CD8-positive, alpha-beta memory T cell (primary cell): Measurements from ENCODE around the gene LCP1. TPM values are rescaled to one million over a fixed set of nuclear protein-coding genes. Genes with fewer than 3 reads are reported as not detected.
"Not testable (repeated sequence)": the region's sequence is repeated elsewhere in the genome, so short reads cannot be mapped to it uniquely, and the experiment has no call there.

ENCODE experiments used
- CTCF ChIA-PET: fragments of 350-600 bp; sonication (Branson Sonifier 250); formaldehyde crosslinking; loops from one replicate; lab custom pipeline; 2021; ENCODE audit warnings: antibody characterized with exemption; lab: Charles Lee
- POLR2A ChIA-PET: fragments of 350-600 bp; sonication (Branson Sonifier 250); formaldehyde crosslinking; loops from one replicate; lab custom pipeline; 2021; ENCODE audit warnings: antibody characterized with exemption; lab: Charles Lee
- DNase-seq, 5 donors: peaks; one replicate each; pipeline versions ENCODE4 v3.0.0 to v3.0.0-alpha.2; 2020 to 2022; ENCODE audit warnings: mixed read lengths in 1 of 5
- H3K27ac ChIP-seq: one replicate; pipeline ENCODE4 v1.7.0; 2013; ENCODE audit warnings: low read depth, mild to moderate bottlenecking, low read length, moderate library complexity
- H3K27me3 ChIP-seq: 2 replicates; pipeline ENCODE4 v1.7.0; 2013; ENCODE audit warnings: low read length, mild to moderate bottlenecking; ENCODE audit not compliant: insufficient read depth, poor library complexity, severe bottlenecking
- H3K36me3 ChIP-seq: 2 replicates; pipeline ENCODE4 v1.7.0; 2013; ENCODE audit warnings: mild to moderate bottlenecking, low read length, moderate library complexity; ENCODE audit not compliant: insufficient read depth
- H3K4me1 ChIP-seq: 2 replicates; pipeline ENCODE4 v1.7.0; 2013; ENCODE audit warnings: mild to moderate bottlenecking, low read length, moderate library complexity; ENCODE audit not compliant: insufficient read depth
- H3K4me3 ChIP-seq: 2 replicates; pipeline ENCODE4 v1.7.0; 2013; ENCODE audit warnings: mild to moderate bottlenecking, low read length
- H3K9me3 ChIP-seq: 2 replicates; pipeline ENCODE4 v1.7.0; 2013; ENCODE audit warnings: mild to moderate bottlenecking, low read length
- H3K27ac Mint-ChIP-seq, 8 donors: one replicate each; pipeline ENCODE4 v1.8.0; 2020 to 2021; ENCODE audit warnings: mixed read lengths in 8 of 8, mild to moderate bottlenecking in 6 of 8, inconsistent platforms in 3 of 8, moderate library complexity in 3 of 8
- H3K27me3 Mint-ChIP-seq, 2 donors: one replicate each; pipeline ENCODE4 v1.8.0; 2020 to 2021; ENCODE audit warnings: mixed read lengths in 2 of 2, mild to moderate bottlenecking in 1 of 2, moderate library complexity in 1 of 2
- H3K36me3 Mint-ChIP-seq, 3 donors: one replicate each; pipeline ENCODE4 v1.8.0; 2020 to 2021; ENCODE audit warnings: mixed read lengths in 3 of 3, inconsistent platforms in 1 of 3, mild to moderate bottlenecking in 1 of 3
- H3K4me1 Mint-ChIP-seq, 3 donors: one replicate each; pipeline ENCODE4 v1.8.0; 2020 to 2021; ENCODE audit warnings: mixed read lengths in 3 of 3, inconsistent platforms in 1 of 3, mild to moderate bottlenecking in 1 of 3
- H3K4me3 Mint-ChIP-seq, 7 donors: one replicate each; pipeline ENCODE4 v1.8.0; 2020 to 2021; ENCODE audit warnings: mixed read lengths in 7 of 7, mild to moderate bottlenecking in 6 of 7, moderate library complexity in 4 of 7, inconsistent platforms in 2 of 7
- H3K9me3 Mint-ChIP-seq, 5 donors: one replicate each; pipeline ENCODE4 v1.8.0; 2020 to 2022; ENCODE audit warnings: mixed read lengths in 5 of 5, mild to moderate bottlenecking in 3 of 5, moderate library complexity in 2 of 5, inconsistent platforms in 1 of 5
- polyA plus RNA-seq: library from polyadenylated mRNA; unstranded; fragments of 300-500 nt; fragmentation: Illumina TruSeq; gene quantifications from one replicate; pipeline ENCODE4 v1.2.3, GENCODE V29; 2021
- total RNA-seq, 2 experiments: library from RNA; stranded (reverse); gene quantifications; one replicate each; pipeline ENCODE4 v1.2.3, GENCODE V29; 2021

The LCP1 gene
- total RNA-seq (100 to 1,000 TPM; 838 to 869 TPM), polyA plus RNA-seq (1,545 TPM)

GRCh38 chr13:46181840-46182490, at the start of gene LCP1:
Gene LCP1, minus strand, starts transcription at chr13:46182177. Its CDS starts 22,515 bp downstream, at chr13:46159662.
- ChIA-PET POLR2A (interaction anchor here (0.7 to 2.9 kb wide), 9 partner anchors 10 to 106 kb away, joined by 3 to 50 read pairs (median 7); no protein-coding TSS in a partner anchor), CTCF (interaction anchor here (0.7 to 8.5 kb wide), 9 partner anchors 11 to 140 kb away, joined by 3 to 105 read pairs (median 5); no protein-coding TSS in a partner anchor)
- H3K27me3 ChIP-seq, result no peaks in the 10 kb centered on the region
- no peaks in the 10 kb centered on the region for H3K9me3 ChIP-seq
- peak within 1 kb of the TSS; percentile 89 to 99 (median 97) for H3K27ac Mint-ChIP-seq
- H3K9me3 Mint-ChIP-seq, result no peaks in the 10 kb centered on the region
- peaks cover 44% of the 10 kb centered on the region for H3K4me1 ChIP-seq
- peak within 1 kb of the TSS; percentile 82 for H3K27ac ChIP-seq
- DNase-seq, result peak; percentile 60 to 91 (median 90)
- H3K4me3 Mint-ChIP-seq, result peak within 1 kb of the TSS; percentile 97 to 100 (median 98)
- H3K4me3 ChIP-seq, result peak within 1 kb of the TSS; percentile 81
- peaks cover 56 to 67% (median 58%) of the 10 kb centered on the region in 3 donors for H3K4me1 Mint-ChIP-seq
- H3K27me3 Mint-ChIP-seq, result peaks cover 0 to 7% of the 10 kb centered on the region in 2 donors
- H3K36me3 Mint-ChIP-seq, result peaks cover 0 to 37% (median 5%) of the 10 kb centered on the region in 3 donors
- H3K36me3 ChIP-seq, result no peaks in the 10 kb centered on the region

- CTCF ChIA-PET, result interaction anchor here (1.1 kb wide), 1 partner anchor 42 kb away, joined by 3 read pairs; no protein-coding TSS in a partner anchor
- Mint-ChIP-seq H3K9me3 (peaks cover 22 to 32% (median 24%) of the 10 kb centered on the region in 5 donors), H3K27ac (no peak overlapping the region), H3K27me3 (peaks cover 0 to 4% of the 10 kb centered on the region in 2 donors), H3K36me3 (peaks cover 7 to 61% (median 8%) of the 10 kb centered on the region in 3 donors), H3K4me1 (no peaks in the 10 kb centered on the region), H3K4me3 (no peak overlapping the region)
- no peaks in the 10 kb centered on the region for H3K36me3 ChIP-seq
- H3K4me1 ChIP-seq, result no peaks in the 10 kb centered on the region
- peaks cover 6% of the 10 kb centered on the region for H3K9me3 ChIP-seq
- POLR2A ChIA-PET, result no interaction called here
- no peaks in the 10 kb centered on the region for H3K27me3 ChIP-seq
- no peak overlapping the region for H3K4me3 ChIP-seq
- no peak for DNase-seq
- H3K27ac ChIP-seq, result no peak overlapping the region
Measured at GRCh38 chr13:46229251-46229650, 47.3 kb upstream of the LCP1 start.

- peaks cover 4 to 31% (median 6%) of the 10 kb centered on the region in 3 donors for H3K36me3 Mint-ChIP-seq
Measured at GRCh38 chr13:46220234-46220633, 38.3 kb upstream of the LCP1 start.

GRCh38 chr13:46214741-46215140, 32.8 kb upstream of the LCP1 start:
- H3K4me3 Mint-ChIP-seq, DNase-seq, CTCF ChIA-PET, H3K36me3 ChIP-seq, H3K27me3 ChIP-seq, H3K27ac ChIP-seq, H3K27me3 Mint-ChIP-seq, H3K9me3 Mint-ChIP-seq, H3K9me3 ChIP-seq, H3K4me3 ChIP-seq: not testable (repeated sequence)
- peak overlapping the region in 1 of 8 donors; percentile 74 for H3K27ac Mint-ChIP-seq
- H3K4me1 ChIP-seq, result peaks cover 16% of the 10 kb centered on the region
- peaks cover 4 to 11% (median 7%) of the 10 kb centered on the region in 3 donors for H3K36me3 Mint-ChIP-seq
- POLR2A ChIA-PET, result interaction anchor here (0.7 kb wide), 1 partner anchor 13 kb away, joined by 6 read pairs; no protein-coding TSS in a partner anchor
- peaks cover 19 to 29% (median 20%) of the 10 kb centered on the region in 3 donors for H3K4me1 Mint-ChIP-seq

More at GRCh38 chr13:46220234-46220633, 38.3 kb upstream of the LCP1 start:
- DNase-seq, H3K27me3 Mint-ChIP-seq, H3K4me1 ChIP-seq, H3K27me3 ChIP-seq, POLR2A ChIA-PET, H3K9me3 ChIP-seq, H3K27ac ChIP-seq, H3K36me3 ChIP-seq, H3K4me3 ChIP-seq, H3K4me3 Mint-ChIP-seq, CTCF ChIA-PET: not testable (repeated sequence)
- Mint-ChIP-seq H3K9me3 (peaks cover 11 to 17% (median 17%) of the 10 kb centered on the region in 5 donors), H3K27ac (peak overlapping the region in 1 of 8 donors; percentile 48), H3K4me1 (peaks cover 10 to 13% (median 10%) of the 10 kb centered on the region in 3 donors)

- Mint-ChIP-seq H3K27ac (peak overlapping the region in 7 of 8 donors; percentile 1 to 75 (median 30)), H3K9me3 (no peaks in the 10 kb centered on the region), H3K36me3 (peaks cover 4 to 6% (median 4%) of the 10 kb centered on the region in 3 donors), H3K4me3 (peak overlapping the region in 1 of 7 donors; percentile 68), H3K4me1 (peaks cover 19 to 30% (median 20%) of the 10 kb centered on the region in 3 donors), H3K27me3 (no peaks in the 10 kb centered on the region)
- ChIA-PET POLR2A (no interaction called here), CTCF (no interaction called here)
- no peak overlapping the region for H3K27ac ChIP-seq
- H3K27me3 ChIP-seq, result no peaks in the 10 kb centered on the region
- H3K9me3 ChIP-seq, result no peaks in the 10 kb centered on the region
- DNase-seq, result no peak
- no peak overlapping the region for H3K4me3 ChIP-seq
- H3K4me1 ChIP-seq, result peaks cover 16% of the 10 kb centered on the region
- H3K36me3 ChIP-seq, result no peaks in the 10 kb centered on the region
Measured at GRCh38 chr13:46213242-46213641, 31.3 kb upstream of the LCP1 start.

GRCh38 chr13:46211483-46212351, 29.7 kb upstream of the LCP1 start, which contains the start of gene LRRC63:
Gene LRRC63, plus strand, starts transcription at chr13:46211928. Its CDS starts 1,107 bp downstream, at chr13:46213035.
- POLR2A ChIA-PET, result interaction anchor here (0.9 to 1.6 kb wide), 6 partner anchors 10 to 160 kb away, joined by 3 to 7 read pairs (median 4); partner anchors contain the start of gene ZC3H13
- H3K9me3 Mint-ChIP-seq, result no peaks in the 10 kb centered on the region
- peak within 1 kb of the TSS; percentile 90 to 94 (median 92) for H3K4me3 Mint-ChIP-seq
- DNase-seq, result peak; percentile 74 to 90 (median 81)
- CTCF ChIA-PET, result interaction anchor here (0.9 to 1.9 kb wide), 11 partner anchors 9 to 86 kb away, joined by 3 to 11 read pairs (median 3); no protein-coding TSS in a partner anchor
- peak within 1 kb of the TSS; percentile 78 to 98 (median 96) for H3K27ac Mint-ChIP-seq
- Histone ChIP-seq H3K4me1 (peaks cover 16% of the 10 kb centered on the region), H3K27ac (peak within 1 kb of the TSS; percentile 90), H3K36me3 (no peaks in the 10 kb centered on the region), H3K4me3 (peak within 1 kb of the TSS; percentile 79), H3K27me3 (no peaks in the 10 kb centered on the region), H3K9me3 (no peaks in the 10 kb centered on the region)
- peaks cover 19 to 38% (median 20%) of the 10 kb centered on the region in 3 donors for H3K4me1 Mint-ChIP-seq
- H3K36me3 Mint-ChIP-seq, result peaks cover 0 to 4% (median 4%) of the 10 kb centered on the region in 3 donors
- H3K27me3 Mint-ChIP-seq, result no peaks in the 10 kb centered on the region

GRCh38 chr13:46211116-46211482, 29.1 kb upstream of the LCP1 start:
- DNase-seq, result peak in 3 of 5 donors; percentile 60 to 71 (median 60)
- peak overlapping the region; percentile 90 to 94 (median 92) for H3K4me3 Mint-ChIP-seq
- Histone ChIP-seq H3K27ac (peak overlapping the region; percentile 90), H3K4me3 (peak overlapping the region; percentile 79), H3K9me3 (no peaks in the 10 kb centered on the region), H3K4me1 (peaks cover 16% of the 10 kb centered on the region), H3K36me3 (no peaks in the 10 kb centered on the region), H3K27me3 (no peaks in the 10 kb centered on the region)
- peaks cover 19 to 39% (median 20%) of the 10 kb centered on the region in 3 donors for H3K4me1 Mint-ChIP-seq
- H3K27me3 Mint-ChIP-seq, result no peaks in the 10 kb centered on the region
- CTCF ChIA-PET, result interaction anchor here (0.7 to 1.9 kb wide), 12 partner anchors 9 to 85 kb away, joined by 3 to 11 read pairs (median 3); no protein-coding TSS in a partner anchor
- peaks cover 0 to 4% (median 4%) of the 10 kb centered on the region in 3 donors for H3K36me3 Mint-ChIP-seq
- H3K27ac Mint-ChIP-seq, result peak overlapping the region; percentile 78 to 98 (median 95)
- H3K9me3 Mint-ChIP-seq, result no peaks in the 10 kb centered on the region
- POLR2A ChIA-PET, result interaction anchor here (0.6 to 1.6 kb wide), 7 partner anchors 9 to 844 kb away, joined by 3 to 7 read pairs (median 4); partner anchors contain the start of gene ZC3H13
